HG02973 (cell line): ENCODE data around the gene ZBTB42.
"Not testable (repeated sequence)": the region's sequence is repeated elsewhere in the genome, so short reads cannot be mapped to it uniquely, and the experiment has no call there.

ENCODE experiments used
- ATAC-seq: cut with Tn5 transposase; IDR thresholded peaks from one replicate; pipeline ENCODE4 v1.9.1; 2021; ENCODE audit warnings: moderate library complexity; ENCODE audit not compliant: unreplicated experiment

Gene ZBTB42

DNA sequence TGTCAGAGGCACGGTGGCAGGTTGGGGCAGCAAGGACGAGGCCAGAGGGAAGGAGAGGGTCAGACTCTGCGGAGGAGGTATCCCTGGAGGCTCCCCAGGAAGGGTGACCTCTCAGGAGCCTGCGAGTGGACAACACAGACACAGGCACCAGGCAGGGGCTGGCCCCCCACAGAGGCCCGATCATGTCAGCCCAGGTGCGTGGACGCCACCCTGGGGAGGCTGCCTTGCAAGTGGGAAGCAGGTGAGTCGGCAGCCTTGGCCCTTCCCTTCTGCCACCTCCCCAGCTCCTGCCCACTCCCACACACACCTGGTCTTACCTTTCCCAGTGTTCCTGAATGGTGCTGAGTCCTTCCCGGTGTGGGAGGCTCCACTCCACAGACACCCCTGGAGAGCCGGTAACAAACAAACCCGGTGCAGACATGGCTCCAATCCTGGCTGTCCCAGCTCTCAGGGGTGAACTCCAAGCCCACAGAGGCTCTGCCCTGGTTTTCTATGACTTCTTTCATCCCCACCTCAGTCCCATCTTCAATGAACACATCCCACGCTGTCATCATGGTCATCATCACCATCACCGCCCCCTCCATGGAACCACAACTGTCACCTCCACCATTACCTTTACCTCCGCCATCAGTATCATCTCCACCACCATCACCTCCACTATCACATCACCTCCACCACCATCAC is 5.2 kb downstream of the ZBTB42 start:
- no peak for ATAC-seq

DNA sequence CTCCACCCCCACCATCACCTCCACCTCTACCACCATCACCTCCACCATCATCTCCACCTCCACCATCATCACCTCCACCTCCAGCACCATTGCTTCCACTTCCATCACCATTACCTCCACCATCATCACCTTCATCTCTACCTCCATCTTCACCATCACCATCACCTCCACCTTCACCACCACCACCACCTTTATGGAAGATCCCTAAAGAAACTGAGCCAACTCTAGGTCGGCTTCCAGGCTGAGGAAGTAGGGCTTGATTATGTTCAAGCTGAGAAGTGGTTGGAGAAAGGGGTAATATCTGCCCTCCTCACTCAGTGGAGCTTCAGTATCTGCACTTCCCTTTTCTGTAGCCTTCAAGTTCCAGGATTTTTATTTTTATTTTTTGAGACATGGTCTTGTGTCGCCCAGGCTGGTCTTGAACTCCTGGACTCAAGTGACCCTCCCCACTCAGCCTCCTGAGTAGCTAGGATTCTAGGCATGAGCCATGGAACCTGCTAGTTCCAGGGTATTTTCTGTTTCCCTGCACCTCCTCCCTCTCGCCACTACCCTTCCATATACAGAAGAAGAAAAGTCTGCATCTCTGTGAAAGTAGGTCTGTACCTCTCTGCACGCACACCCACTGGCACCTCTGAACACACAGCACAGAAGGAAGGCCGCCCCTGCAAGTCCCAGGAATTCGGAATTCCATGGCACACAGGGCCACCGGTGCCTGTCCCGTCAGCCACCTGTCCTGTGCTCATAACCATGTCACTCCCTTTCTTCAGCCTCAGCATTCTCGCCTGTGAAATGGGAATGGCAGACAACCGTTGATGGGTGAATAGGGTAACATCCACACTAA is 5.9 kb downstream of the ZBTB42 start:
- ATAC-seq = no peak

DNA sequence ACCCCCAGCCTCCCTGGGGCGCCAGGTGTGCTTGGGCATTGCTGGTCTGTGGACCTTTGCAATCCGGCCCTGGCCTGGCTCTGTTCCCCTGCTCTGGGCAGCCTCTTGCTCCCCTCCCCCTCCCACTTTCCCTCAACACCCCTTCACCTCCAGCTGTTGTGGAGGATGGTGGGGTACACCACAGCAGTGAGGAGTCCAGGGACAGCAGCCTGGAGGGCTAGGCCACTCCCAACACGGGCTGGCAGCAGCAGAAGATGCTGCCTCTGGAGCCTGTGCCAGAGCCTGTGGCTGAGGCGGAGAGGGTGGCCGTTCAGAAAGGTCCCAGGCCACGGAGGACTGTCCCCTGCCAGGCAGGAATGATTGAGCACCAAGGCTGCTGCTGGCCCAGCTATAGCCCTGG is 7.6 kb downstream of the ZBTB42 start:
- no peak for ATAC-seq

DNA sequence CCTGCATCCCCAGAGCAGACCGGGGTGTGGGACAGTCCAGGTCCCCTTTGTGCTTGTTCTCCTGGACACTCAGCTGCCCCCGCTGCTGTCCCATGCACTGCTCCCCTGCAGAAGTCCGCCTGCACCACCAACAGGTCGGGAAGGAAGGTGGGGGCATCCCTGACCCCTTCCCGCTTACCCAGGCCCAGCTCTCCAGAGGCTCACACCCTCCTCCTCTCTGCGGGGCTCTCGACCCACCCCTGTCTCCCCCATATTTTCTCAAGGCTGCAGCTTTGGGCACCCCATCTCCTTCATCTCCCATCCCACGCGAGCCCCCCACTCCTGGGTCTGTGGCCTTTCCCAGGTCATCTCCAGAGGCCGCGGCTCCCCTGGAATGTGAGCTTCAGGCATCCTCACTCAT is 9.4 kb downstream of the ZBTB42 start:
- no peak for ATAC-seq

DNA sequence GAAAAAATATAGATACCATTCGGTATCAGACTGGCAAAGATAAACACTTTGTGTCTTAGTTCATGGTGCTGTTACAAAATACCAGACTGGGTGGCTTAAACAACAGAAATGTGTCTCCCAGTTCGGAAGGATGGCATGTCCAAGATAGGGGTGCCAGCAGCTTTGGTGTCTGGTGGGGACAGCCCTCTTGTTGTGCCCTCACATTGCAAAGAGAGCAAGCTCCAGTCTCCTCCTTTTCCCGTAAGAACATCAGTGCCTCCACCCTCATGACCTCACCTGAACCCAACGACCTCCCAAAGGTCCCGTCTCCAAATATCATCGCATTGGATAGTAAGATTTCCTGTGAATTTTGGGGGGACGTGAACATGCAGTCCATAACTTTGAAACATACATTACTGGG is 12.4 kb downstream of the ZBTB42 start:
- no peak for ATAC-seq

DNA sequence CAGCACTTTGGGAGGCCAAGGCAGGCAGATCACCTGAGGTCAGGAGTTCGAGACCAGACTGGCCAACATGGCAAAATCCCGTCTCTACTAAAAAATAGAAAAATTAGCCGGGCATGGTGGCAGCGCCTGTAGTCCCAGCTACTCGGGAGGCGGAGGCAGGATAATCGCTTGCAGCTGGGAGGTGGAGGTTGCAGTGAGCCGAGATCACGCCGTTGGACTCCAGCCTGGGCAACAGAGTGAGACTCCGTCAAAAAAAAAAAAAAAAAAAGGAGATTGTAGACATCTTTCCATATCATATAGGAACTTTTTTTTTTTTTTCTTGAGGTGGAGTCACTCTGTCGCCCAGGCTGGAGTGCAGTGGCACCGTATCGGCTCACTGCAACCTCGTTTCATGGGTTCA is 13.8 kb downstream of the ZBTB42 start:
- not testable (repeated sequence) for ATAC-seq

DNA sequence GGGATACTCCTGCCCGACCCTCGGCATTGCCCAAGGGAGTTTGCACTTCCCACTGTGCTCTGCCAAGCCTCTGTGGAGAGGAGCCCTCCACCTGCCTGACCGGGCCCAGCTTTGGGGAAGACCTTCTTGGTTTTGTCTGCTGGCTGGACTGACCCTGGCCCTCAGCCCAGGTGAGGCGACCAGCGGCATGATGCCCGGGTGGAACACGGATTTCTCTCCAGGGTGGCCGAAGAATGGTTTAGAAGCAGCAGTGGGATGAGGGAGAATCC is 15.6 kb downstream of the ZBTB42 start:
- ATAC-seq = no peak

DNA sequence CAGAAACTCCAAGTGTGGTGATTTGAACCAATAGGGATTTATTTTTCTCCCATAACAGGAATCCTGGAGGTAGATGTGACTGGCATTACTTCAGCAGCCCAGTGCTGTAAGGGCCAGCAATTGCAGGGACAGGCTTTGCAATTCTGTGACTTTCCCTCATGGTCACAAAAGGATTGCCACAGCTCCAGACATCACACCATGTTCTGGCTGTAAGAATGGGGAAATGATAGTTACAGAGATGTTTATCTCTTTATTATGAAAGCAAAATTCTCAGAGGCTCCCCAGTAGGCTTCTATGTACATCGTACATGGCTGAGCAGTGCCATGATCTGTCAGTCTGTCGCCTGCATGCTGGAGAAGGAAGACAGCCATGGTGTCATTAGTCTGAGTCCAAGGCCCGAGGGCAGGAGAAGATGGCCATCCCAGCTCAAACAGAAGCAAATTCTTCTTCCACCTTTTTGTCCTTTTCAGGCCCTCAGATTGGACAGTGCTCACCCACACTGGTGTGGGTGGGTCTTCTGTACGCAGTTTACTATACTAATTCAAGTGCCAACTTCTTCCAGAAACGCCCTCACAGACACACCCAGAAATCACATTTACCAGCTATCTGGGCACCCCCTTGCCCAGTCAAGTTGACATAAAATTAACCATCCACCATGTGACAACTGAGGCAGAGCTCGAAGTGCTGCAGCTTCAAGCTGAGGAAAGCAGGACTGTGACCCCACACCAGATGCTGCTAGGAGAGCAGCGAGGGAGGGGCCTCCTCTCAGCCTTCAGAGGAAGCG is 17.2 kb downstream of the ZBTB42 start:
- no peak for ATAC-seq

DNA sequence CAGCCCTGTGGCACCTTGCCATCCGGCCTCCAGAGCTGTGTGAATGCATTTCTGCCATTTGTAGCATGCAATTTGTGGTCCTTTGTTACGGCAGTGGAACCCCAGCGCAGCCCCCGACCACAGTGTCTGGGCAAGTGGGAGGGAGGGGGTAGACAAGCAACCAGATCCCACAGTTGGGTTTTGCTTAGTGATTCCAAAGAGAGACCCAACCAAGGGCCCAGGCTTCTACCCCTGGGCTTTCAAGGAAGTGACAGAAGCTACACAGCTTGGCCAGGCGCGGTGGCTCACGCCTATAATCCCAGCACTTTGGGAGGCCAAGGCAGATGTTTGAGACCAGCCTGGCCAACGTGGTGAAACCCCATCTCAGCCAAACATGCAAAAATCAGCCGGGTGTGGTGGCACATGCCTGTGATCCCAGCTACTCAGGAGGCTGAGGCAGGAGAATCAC is 17.8 kb downstream of the ZBTB42 start:
- no peak for ATAC-seq

DNA sequence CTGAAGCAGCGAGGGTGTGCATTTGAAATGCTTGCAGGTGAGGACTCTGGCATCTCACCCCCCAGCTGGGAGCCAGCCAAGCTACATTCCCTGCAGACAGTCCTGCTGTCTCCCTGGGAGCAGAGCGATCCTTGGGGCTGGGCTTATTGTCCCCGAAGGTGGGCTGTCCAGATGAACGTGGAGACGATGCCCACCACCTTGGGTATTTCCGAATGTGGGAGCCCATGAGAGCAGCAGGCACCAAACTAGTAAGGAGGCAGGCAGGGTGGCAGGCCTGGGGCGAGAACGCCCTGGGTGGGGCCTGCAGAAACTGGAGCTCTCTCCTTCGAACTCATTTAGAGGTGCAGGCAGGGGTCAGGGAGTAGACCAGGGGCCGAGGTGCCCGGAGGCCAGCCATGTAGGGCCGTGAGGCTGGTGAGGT is 18.5 kb downstream of the ZBTB42 start:
- no peak for ATAC-seq

DNA sequence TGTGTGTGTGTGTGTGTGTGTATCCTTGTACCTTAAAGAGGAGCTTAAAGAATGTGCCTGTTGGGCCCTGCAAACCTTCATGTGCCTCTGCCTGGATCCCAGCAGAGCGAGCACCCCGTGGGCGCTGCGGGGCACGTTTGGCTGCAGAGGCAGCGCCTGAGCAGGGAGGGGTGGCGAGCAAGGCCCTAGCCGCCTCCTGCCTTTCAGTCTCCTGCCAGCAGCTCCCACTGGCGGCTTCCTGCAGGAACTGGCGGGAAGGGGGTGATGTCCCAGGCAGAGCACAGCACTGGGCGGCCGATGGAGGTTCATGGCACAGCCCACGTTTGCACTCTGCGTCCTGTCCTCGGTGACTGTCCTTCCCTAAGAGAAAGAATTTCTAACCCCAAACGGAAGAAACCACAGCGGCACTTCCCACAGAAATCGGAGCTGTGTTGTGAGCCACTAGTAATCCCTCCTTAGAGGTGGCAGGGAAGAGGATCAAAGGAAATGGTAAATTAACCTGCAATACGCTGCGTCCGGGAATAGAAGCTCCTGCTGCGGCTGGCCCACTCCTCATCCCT is 19.8 kb downstream of the ZBTB42 start:
- ATAC-seq = no peak

DNA sequence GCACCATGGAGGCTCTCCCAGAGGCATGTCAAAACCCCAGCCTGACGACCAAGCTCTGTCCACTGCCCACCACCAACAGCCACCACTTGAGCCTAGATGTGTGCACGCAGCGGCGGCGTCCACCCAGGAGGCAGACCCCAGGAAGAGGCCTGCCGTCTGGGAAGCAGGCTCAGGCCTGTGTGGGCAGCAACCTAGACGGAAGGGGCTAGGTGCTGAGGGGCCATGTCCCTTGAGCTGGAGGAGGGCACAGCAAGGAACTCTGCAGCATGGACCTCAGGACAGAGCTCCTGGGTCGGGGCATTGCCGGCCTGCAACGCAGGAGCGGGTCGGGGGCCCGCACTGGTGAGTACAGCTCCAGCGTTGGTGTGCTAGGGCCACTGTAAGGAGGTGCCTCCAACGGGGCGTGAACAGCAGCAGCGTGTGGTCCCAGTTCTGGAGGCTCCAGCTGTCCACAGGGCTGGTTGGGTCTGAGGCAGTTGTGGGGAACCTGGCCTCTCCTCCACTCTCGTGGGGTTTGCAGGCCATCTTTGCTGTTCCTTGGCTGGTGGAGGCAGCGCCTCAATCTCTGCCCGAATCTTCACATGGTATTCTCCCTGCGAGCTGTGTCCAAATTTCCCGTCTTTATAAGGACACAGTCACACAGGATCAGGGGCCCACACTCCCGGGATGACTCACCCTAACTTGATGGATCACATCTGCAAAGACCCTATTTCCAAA is 20.5 kb downstream of the ZBTB42 start:
- no peak for ATAC-seq

DNA sequence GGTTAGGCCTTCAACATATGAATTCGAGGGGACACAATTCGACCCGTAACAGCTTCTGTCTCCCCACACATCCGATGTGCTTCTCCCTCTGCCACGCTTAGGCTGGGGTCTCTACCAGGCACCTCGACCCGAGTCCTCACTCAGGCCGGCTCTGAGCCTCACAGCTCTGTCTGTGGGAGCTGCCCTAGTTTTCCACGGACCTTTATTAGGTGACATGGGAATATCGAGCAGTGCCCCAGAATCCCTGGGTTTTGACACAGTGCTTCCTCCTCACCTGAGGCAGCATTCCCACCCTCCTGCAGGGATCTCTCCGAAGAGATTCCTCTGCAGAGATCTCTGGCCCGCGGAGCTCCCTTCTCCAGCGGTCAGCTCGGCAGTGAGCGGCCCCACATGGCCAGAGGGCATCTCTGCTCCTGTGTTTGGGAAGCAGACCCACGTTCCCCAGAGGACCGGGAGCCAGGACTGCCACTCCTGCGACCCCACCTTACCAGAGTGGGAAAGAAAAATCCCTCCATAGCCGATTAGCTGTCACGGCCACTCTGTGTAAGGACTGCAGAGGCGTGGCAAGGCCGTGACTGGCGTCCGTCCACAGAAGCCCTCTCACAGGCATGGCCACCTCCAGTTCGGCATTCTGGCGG is 21.2 kb downstream of the ZBTB42 start:
- ATAC-seq = no peak

DNA sequence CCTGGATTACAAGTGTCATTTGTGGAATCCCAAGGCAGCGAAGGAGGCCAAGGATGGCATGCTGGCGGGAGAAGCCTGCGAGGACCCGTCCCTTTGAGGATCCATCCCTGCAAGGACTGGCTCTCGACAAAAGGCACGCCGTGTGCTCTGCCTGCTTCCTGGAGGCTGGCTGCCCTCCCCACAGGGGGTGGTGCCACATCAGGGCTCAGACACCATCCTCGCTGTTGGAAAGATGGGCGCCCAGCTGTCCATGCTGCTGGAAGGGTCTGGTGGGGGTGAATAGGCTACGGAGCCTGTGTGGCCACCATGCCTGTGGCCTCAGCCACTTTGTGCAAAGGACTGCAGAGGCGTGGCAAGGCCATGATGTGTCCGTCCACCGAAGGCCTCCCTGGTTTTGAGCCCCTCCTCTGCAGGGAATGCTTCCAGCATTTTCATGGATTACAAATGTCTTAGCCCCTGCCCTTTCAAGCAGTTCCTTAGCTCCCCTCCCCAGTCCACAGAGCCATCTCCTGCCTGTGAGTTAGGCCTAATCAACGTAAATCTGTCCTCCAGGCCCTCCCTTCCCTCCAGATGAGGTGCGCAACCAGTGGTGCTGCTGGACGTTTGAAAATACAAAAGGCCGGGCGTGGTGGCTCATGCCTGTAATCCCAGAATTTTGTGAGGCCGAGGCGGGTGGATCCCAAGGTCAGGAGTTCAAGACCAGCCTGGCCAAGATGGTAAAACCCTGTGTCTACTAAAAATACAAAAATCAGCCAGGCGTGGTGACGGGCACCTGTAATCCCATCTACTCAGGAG is 22.1 kb downstream of the ZBTB42 start:
- no peak for ATAC-seq

DNA sequence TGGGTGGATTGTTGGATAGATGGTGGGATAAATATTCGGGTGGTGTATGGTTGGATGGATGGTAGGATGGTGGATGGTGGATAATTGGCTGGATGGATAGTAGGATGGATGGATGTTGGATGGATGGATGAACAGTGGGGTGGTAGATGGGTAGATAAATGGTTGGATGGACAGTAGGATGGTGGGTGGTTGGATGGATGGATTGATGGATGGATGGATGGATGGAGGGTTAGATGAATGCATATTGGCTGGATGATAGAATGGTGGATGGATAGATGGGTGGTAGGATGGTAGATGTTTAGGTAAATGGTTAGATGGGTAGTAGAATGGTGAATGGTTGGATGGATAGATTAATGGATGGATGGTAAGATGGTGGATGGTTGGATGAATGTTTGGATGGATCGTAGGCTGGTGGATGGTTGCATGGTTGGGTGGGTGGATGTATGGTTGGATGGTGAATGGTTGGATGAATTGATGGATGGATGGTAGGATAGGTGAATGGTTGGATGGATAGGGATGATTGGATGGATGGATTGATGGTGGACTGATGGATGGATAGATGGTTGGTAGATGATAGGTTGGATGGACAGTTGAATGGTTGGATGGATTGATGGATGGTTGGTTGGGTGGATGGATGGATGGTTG is 23.6 kb downstream of the ZBTB42 start:
- no peak for ATAC-seq

DNA sequence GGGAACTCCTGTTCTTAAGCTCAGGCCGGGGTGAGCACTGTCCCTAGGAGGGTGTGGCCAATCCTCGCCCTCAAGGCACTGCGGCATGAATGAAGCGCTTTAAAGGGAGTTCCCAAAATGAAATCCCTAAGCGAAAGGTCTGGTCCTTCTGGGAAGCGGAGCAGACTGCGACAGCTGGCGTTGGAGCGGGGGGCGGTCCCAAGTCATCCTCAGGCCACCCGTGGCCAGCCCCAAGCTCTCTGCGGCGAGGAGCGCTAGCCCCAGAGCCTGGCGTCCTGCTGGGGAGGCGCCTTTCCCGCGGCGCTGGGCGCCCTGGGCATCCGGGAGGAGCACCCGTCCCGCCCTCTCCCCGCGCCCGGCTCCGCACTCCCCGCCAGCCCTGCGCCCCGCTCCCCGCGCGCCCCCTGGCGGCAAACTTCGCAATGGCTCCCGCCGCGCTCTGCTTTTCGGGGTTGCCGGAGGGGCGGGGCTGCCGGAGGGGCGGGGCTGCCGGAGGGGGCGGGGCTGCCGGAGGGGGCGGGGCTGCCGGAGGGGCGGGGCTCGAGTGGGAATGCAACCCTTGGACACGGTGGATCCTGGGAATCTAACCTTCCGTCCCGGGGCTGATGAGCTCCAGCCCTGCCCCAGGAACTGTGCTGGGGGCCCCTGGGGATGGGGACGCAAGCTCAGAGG is 25.4 kb downstream of the ZBTB42 start:
- no peak for ATAC-seq

DNA sequence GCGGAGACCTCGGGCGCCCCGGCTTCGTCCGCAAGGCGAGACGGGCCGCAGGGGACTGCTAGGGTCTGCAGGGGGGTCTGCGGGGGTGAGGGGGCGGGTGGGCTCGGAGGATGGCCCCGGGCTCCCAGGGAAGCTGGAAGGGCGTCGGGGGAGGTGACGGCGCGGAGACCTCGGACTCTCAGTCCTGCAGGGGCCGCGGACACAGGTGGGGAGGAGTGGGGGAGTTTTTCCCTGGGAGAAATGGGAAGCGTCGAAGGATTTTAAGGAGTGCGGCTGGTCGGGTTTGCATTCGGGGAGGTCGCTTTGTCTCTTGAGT is 25.9 kb downstream of the ZBTB42 start:
- no peak for ATAC-seq

DNA sequence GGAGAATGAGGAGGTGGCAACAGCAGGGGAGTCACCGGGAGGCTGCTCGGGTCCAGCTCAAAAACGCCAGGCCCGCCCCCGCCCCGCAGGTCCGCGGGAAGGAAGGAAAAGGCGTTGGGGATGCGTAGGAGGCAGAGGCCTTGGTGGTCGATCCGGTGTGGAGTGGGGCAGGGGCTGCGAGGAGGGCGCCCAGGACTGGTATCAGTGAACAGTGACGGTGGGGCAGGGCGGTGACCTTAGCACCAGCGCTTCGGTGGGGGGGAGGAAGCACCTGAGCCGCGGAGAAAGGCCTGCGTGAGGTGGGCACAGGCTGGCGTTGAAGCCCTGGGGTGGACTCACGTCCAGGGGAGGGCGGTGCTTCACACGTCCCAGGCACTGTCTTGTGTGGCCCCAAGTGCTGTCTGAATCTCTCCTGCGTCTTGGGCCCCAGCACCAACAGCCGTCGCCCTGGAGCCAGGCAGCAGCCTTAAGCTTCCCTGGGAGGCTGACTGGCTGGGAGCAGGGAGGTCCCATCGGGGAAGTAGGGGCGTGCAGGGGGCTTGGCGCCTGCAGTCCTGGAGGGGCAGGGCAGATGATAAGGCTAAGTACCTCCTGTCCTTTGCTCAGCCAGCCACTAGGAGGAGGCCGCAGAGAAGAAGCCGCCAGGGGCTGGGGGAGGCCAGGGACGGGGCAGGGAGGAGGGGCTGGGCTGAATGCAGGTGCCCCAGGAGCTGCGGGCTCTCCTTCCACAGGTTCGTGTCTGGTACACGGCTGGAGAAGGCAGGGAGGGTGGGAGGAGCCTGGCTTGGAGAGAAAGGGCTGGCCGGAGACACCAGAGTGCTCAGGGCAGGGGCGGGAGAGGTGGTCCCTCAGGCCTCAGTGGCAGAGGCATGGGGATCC is 26.5 kb downstream of the ZBTB42 start:
- ATAC-seq = no peak
